OCI-LY7 (cell line): Measurements from ENCODE around the gene OSBPL1A.

Source experiments
- EZH2phosphoT487 ChIP-seq: fragments of 200-600 bp; sonication (generic); IDR thresholded peaks from 2 replicates; pipeline ENCODE4 v1.6.1; 2018; ENCODE audit warnings: low read depth, borderline replicate concordance, mild to moderate bottlenecking, mixed run types, antibody characterized with exemption, low read length, moderate library complexity, mixed read lengths
- TF ChIP-seq, protein P1 (sequence below): fragments of 200-600 bp; sonication (generic); conservative IDR thresholded peaks from 2 replicates; pipeline ENCODE4 v1.5.1; 2014; ENCODE audit warnings: mild to moderate bottlenecking, antibody characterized with exemption, low read length, moderate library complexity, mixed read lengths

DNA sequence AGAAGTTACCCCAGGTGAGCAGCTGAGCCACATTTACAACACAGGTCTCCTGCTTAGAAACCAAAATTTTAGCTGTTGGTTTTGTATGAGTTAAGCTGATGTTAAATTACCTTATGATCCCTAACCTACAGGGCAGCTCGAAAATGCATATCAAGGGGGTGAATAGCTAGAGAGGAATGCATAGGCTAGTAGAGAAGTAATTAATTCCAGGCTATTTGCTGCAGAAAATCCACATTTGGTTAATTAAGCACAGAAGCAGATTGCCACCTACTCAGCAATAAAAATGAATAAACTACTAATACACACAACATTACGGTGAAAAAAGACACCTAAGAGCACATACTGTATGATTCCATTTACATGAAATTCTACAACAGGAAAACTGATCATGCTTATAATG, 91.4 kb downstream of the OSBPL1A start:
- TF ChIP-seq EZH2phosphoT487 = no peak
- TF ChIP-seq, protein P1, sequence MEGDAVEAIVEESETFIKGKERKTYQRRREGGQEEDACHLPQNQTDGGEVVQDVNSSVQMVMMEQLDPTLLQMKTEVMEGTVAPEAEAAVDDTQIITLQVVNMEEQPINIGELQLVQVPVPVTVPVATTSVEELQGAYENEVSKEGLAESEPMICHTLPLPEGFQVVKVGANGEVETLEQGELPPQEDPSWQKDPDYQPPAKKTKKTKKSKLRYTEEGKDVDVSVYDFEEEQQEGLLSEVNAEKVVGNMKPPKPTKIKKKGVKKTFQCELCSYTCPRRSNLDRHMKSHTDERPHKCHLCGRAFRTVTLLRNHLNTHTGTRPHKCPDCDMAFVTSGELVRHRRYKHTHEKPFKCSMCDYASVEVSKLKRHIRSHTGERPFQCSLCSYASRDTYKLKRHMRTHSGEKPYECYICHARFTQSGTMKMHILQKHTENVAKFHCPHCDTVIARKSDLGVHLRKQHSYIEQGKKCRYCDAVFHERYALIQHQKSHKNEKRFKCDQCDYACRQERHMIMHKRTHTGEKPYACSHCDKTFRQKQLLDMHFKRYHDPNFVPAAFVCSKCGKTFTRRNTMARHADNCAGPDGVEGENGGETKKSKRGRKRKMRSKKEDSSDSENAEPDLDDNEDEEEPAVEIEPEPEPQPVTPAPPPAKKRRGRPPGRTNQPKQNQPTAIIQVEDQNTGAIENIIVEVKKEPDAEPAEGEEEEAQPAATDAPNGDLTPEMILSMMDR = no peak
